HG03432 (cell line): Measurements from ENCODE around the gene NBEAL2.
"Not testable (repeated sequence)": the region's sequence is repeated elsewhere in the genome, so short reads cannot be mapped to it uniquely, and the experiment has no call there.

Source experiments
- ATAC-seq: cut with Tn5 transposase; IDR thresholded peaks from one replicate; pipeline ENCODE4 v1.9.1; 2021; ENCODE audit warnings: mild to moderate bottlenecking, moderate library complexity; ENCODE audit not compliant: unreplicated experiment

NBEAL2 gene

GRCh38 chr3:47010910-47011309 lies 31.4 kb downstream of the NBEAL2 start:
- no peak for ATAC-seq

DNA sequence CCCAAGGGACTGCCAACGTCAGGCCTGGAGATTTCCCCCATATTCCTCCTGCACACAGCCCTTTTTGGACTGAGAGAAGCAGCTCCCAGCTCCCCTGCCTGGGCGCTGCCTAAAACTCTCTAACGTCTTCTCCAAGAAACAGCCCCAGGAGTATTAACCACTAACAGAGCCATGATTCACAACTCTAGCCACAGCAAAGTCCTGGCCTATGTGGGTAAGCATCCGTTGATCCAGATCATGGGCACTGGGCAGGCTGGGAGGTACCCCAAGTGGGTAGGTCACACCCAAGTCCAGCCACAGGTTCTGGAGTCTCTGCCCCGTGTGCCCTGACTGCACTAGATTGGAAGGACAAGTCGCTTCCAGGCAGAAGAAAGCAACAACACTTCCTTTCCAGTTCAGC lies 31.9 kb downstream of the NBEAL2 start:
- no peak for ATAC-seq

DNA sequence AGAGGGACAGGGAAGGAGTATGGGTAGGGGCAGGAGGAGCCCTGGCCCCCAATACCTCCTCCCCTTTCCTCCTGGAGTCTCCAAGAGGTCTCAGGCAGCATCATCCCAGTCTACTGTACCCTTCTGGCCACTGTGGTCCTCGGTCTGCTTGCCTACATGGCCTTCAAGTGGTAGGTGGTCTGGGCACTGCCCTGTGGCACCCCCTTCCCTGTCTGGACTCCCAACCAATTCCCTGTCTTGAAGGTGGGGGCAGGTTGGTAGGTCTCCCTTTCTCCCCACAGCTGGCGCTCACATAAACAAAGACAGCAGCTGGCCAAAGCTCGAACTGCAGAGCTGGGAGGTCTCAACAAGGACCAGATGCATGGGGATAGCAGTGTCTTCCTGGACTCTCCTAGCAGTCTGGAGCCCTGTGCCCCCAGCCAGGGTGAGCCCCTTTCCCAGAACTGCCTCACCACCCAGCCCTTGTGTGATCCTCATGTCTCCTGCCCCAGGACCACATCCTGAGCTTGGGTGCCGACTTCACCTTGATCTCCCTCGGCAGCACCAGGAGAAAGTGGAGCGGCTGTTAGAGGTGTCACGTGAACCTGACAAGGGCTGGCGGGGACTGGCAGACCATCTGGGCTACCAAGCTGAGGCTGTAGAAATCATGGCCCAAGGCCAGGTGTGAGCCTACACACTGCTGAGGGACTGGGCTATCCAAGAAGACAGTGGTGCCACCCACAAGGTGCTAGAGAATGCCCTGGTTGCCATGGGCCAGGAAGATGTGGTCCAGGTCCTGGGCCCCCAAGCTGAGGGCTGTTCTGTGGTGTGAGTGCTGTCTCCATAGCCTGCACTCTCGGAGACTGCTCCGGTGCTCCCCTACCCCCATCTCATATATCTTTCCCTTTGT lies 33.1 kb downstream of the NBEAL2 start:
- ATAC-seq: no peak

DNA sequence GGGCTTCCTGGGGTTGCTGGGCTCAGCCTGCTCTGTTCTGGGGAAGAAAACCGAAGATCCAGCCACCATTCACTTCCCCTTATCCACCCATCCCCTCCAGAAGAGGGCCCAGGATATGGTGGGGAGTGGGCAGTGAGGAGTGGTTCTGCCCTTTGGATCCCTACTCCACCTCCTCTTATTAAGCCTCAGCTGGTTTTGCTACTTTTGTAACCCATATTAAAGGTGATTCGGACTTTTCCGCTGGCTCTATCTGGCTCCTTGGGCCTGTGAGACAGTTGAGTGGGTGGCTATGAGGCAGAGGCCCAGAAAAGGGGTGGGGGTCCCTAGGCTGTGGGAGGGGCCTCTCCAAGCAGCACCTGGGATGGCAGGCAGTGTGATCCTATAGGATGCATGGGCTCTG lies 33.8 kb downstream of the NBEAL2 start:
- ATAC-seq: no peak

DNA sequence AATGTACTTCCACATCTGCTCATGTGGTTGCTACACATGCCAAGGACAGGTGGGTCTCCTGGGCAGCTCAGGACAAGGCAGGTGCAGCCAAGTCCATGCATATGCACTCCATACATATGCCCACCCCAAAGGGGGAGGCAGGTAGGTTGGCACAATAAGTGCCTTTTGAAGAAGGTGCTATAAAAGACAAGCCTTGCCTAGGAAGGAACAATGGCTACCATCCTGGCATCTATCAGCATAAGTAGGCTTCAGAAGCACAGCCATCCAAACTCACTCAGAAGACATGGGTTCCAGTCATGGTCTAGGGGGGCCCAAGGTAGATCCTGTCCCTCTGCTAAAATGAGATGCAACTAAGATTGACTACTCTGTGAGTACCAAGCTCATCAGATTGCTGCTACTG lies 34.6 kb downstream of the NBEAL2 start:
- ATAC-seq: no peak

GRCh38 chr3:47015151-47015550 lies 35.7 kb downstream of the NBEAL2 start:
- no peak for ATAC-seq

DNA sequence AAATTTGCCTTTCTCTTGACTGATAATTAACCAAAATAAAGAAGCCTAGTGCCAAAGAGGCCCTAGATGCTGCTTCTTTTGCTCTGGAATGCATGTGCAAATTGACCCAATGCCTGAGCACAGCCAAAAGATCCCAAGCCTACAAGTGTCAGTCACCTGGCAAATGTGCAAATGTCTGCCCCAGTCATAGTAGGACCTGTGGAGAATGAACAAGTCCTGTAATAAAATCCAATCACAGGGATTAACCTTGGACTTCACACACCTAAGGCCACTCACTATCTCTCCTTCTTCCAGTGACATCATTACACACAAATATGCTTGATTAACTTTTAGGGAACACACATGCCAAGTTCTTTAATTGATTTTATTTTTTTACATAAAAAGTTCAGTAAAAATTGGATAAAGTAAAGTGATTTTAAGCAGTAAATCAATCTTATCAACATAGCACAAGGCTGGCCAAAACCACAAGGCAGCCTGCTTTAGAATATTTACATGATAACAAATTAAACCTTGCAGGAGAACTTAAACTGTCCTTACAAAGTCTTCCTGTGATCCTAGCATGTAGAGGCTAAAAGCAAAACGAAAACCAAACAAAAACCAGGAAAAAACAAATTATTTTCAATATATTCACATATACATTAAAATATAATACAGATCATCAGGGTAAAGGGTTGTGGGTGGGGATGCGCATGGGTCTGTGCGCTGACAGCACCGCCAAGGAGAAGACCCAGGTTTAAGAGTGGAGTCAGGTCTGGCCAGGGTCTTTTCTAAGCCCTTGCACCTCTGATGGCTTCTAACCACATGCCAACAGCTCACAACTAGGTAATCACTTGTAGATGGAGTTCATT lies 36.8 kb downstream of the NBEAL2 start:
- no peak for ATAC-seq

GRCh38 chr3:47016934-47017435 lies 37.5 kb downstream of the NBEAL2 start:
- peak; percentile 52 for ATAC-seq

- ATAC-seq: no peak
Observed at GRCh38 chr3:47017504-47018268, 38.2 kb downstream of the NBEAL2 start.

- ATAC-seq: no peak
Observed at GRCh38 chr3:47018269-47018611, 38.8 kb downstream of the NBEAL2 start.

DNA sequence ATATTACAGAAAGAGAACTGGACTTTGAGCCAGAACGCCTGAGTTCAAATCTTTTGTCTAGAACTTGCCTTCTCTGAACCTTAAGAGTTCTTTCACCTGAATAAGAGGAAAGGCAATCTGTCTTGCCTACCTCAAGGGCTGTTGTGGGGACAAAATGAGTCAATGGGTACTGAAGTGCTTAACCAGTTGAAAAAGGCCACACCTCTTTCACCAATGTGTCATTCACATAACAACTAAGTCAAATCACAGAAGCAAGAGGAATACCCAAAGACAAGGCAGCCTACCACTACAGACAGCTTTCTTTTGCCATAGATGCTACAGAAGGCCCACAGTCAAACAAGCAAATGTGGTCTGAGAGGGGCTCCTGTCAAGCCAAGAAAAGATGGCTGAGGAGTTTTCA lies 39.7 kb downstream of the NBEAL2 start:
- peak; percentile 60 for ATAC-seq

- ATAC-seq: no peak
Observed at GRCh38 chr3:47020311-47020710, 40.8 kb downstream of the NBEAL2 start.

DNA sequence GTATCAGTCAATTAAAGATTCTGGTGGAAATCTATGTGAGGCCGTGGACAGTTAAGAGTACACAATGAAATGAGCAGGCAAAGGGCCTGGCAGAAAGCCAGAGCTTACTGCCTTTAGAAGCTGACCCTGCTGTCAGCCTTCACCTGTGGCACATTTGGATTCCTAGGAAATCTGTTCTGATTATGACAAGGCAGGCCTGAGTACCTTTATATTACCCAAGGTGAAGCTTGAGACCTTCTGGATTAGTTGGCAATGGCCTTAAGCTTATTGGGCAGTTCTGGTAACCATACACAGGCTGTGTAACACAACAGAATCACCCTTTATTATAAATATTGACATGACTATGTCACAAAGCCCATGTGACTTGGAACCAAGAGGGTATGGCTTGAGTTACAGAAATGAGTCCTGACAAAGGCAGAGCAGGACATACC lies 43.2 kb downstream of the NBEAL2 start:
- ATAC-seq: no peak

- no peak for ATAC-seq
Observed at GRCh38 chr3:47024932-47025331, 45.5 kb downstream of the NBEAL2 start.

GRCh38 chr3:47026432-47026831 lies 47.0 kb downstream of the NBEAL2 start:
- ATAC-seq: not testable (repeated sequence)

- ATAC-seq: no peak
Observed at GRCh38 chr3:47028146-47028545, 48.7 kb downstream of the NBEAL2 start.

- ATAC-seq: no peak
Observed at GRCh38 chr3:47028667-47029066, 49.2 kb downstream of the NBEAL2 start.

GRCh38 chr3:47031041-47031440 lies 51.6 kb downstream of the NBEAL2 start:
- ATAC-seq: not testable (repeated sequence)

- no peak for ATAC-seq
Observed at GRCh38 chr3:47034868-47035489, 55.5 kb downstream of the NBEAL2 start.

DNA sequence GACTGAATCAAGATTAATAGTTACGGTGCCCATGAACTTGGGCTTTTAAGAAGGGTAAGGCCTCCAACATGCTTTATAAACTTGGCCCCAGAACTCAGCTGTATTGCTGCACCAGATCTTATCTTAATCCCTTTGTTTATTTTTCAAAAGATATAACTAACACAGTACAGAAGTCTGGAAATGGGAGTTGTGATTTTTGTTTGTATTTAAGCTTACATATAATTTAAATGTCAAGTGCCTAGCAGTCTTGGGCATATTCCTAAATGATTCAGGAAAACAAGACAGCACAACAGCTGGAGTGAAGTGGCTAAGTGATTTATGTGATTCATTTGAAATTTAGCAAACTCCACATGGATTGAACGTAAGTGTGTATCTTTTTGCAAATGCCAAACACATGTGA lies 56.2 kb downstream of the NBEAL2 start:
- ATAC-seq: no peak

- no peak for ATAC-seq
Observed at GRCh38 chr3:47036145-47036544, 56.7 kb downstream of the NBEAL2 start.
